Muscle of leg (tissue), 11 donors: ENCODE results near the gene IFITM2. TPM values are rescaled to one million over a fixed set of nuclear protein-coding genes. Genes with fewer than 3 reads are reported as not detected.
"Not testable (repeated sequence)": the region's sequence is repeated elsewhere in the genome, so short reads cannot be mapped to it uniquely, and the experiment has no call there.

Experiments
- DNase-seq: peaks from one replicate; pipeline ENCODE4 v3.0.0; 2013
- H3K27ac ChIP-seq: one replicate; pipeline ENCODE4 v1.5.1; 2013; ENCODE audit warnings: mild to moderate bottlenecking, low read length, control low read depth
- H3K27me3 ChIP-seq: one replicate; pipeline ENCODE4 v1.6.1; 2013; ENCODE audit warnings: low read length; ENCODE audit not compliant: control insufficient read depth, insufficient read depth
- H3K36me3 ChIP-seq: one replicate; pipeline ENCODE4 v1.6.1; 2013; ENCODE audit warnings: low read length; ENCODE audit not compliant: control insufficient read depth, insufficient read depth
- H3K4me1 ChIP-seq: one replicate; pipeline ENCODE4 v1.6.1; 2013; ENCODE audit warnings: low read length; ENCODE audit not compliant: control insufficient read depth, insufficient read depth
- H3K4me3 ChIP-seq: one replicate; pipeline ENCODE4 v1.5.1; 2013; ENCODE audit warnings: low read length, control low read depth
- H3K9me3 ChIP-seq: replicated peaks from 2 replicates; pipeline ENCODE4 v1.6.1; 2013; ENCODE audit warnings: low read depth, low read length; ENCODE audit not compliant: control insufficient read depth
- WGBS: methylation state at CpG from one replicate; pipeline ENCODE4 v1.1.5; 2013; ENCODE audit warnings: missing lambda C conversion rate; ENCODE audit not compliant: insufficient coverage; 5-methylcytosine and 5-hydroxymethylcytosine counted together
- polyA plus RNA-seq, 8 donors: library from polyadenylated mRNA; unstranded; fragments of 120-200 nt; gene quantifications; one replicate each; pipeline versions ENCODE4 v1.2.1 to v1.2.3, GENCODE V29; 2013; ENCODE audit warnings: inconsistent platforms in 1 of 8, low replicate concordance in 1 of 8; ENCODE audit not compliant: insufficient read length in 8 of 8, insufficient read depth in 1 of 8
- total RNA-seq: library from RNA; stranded (reverse); fragments of 120-200 nt; gene quantifications from one replicate; pipeline ENCODE4 v1.2.4, GENCODE V29; 2013

Gene IFITM2
- total and polyA plus RNA-seq, 9 donors = 48.1 to 130 (median 83.2) TPM

DNA sequence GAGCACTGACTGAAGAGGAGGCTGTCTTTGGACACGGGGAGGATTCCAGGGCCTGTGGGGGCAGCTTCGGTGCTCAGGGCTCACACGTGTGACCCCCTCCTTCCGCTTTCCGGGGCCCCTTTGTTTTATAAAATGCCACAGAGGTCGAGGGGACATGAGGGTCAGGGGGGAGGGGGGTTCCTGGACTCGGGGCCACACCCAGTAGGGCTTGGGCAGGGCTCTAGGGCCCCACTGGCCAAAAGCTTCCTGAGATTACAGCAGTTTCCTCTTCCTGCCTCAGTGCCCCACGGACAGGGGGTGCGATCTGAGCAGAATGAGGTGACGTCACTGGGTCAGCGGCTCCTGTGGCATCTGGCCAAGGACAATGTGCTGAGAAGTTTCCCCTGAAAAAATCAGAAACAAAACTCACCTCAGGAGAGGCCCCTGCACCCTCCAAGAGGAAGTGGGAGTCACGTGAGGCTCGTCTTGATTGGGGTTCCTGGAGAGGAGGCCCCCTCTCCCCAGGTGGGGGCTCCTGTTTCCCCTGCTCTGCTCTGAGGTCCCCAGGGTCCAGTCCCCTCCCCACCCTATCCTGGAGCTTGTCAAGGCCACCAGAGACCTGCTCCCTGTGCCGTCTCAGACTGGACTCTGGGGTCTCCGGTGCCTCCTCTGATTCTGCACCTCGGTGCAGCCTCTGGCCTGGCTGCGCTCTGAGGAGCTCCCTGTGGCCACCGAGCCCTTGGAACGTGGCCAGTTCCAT lies 19.4 kb downstream of the IFITM2 start:
- Histone ChIP-seq H3K4me3 (no peak overlapping the region), H3K27me3 (no peaks in the 10 kb centered on the region), H3K4me1 (peaks cover 54% of the 10 kb centered on the region), H3K27ac (peak overlapping the region; percentile 92), H3K36me3 (no peaks in the 10 kb centered on the region), H3K9me3 (no peaks in the 10 kb centered on the region)
- DNase-seq = peak; percentile 87
- 25% methylated on average over 5 of the region's 19 CpGs for WGBS

DNA sequence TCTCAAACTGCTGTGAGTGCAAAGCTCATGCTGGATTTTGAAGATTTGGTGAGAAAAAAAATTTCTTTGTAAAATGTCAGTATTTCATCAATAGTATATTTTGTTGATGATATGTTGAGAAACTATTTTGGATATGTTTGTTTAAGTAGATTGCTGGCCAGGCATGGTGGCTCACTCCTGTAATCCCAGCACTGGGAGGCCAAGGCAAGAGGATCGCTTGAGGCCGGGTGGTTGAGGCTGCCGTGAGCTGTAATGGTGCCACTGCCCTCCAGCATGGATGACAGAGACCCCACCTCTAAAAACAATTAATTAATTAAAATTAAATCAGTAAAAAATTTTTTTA lies 19.9 kb downstream of the IFITM2 start:
- H3K4me3 ChIP-seq = no peak overlapping the region
- WGBS = no CpG with 5 or more reads among the region's 3 CpGs
- H3K36me3 ChIP-seq = no peaks in the 10 kb centered on the region
- peaks cover 54% of the 10 kb centered on the region for H3K4me1 ChIP-seq
- H3K27ac ChIP-seq = peak overlapping the region; percentile 92
- DNase-seq = no peak
- H3K27me3 ChIP-seq = no peaks in the 10 kb centered on the region
- H3K9me3 ChIP-seq = no peaks in the 10 kb centered on the region

DNA sequence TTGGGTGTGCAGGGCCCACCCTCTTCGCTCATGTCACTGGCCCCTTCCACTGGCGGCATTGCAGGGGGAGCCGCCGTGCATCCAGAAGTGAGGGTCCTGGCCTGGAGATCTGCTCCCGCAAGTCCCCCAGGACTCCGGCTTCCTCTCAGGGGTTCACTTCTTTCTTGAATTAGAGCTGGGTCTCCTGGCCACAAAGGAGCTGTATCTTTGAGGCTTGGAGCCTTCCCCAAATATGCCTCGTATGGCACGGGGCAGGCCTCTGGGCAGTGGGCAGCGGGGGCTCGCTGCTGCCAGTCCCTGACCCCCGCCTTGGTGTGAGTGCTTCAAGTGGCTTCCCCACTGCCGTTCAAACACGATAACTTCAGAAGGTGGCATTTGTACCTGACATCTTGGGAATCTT lies 20.4 kb downstream of the IFITM2 start:
- no peak overlapping the region for H3K27ac ChIP-seq
- peaks cover 57% of the 10 kb centered on the region for H3K4me1 ChIP-seq
- 94% methylated on average over 13 of the region's 13 CpGs for WGBS
- H3K27me3 ChIP-seq = no peaks in the 10 kb centered on the region
- peaks cover under 1% of the 10 kb centered on the region for H3K9me3 ChIP-seq
- no peaks in the 10 kb centered on the region for H3K36me3 ChIP-seq
- no peak for DNase-seq
- no peak overlapping the region for H3K4me3 ChIP-seq

DNA sequence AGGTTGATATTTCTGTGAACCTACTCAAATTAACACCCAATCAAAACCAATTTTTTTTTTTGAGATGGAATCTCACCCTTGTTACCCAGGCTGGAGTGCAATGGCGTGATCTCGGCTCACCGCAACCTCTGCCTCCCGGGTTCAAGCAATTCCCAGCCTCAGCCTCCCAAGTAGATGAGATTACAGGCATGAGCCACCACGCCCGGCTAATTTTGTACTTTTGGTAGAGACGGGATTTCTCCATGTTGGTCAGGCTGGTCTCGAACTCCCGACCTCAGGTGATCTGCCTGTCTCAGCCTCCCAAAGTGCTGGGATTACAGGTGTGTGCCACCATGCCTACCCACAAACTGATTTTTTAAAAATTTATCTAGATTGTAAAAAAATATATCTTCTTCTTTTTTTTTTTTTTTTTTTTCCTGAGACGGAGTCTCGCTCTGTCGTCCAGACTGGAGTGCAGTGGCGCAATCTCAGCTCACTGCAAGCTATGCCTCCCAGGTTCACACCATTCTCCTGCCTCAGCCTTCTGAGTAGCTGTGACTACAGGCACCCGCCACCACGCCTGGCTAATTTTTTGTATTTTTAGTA lies 21.0 kb downstream of the IFITM2 start:
- not testable (repeated sequence) for H3K9me3 ChIP-seq, H3K27me3 ChIP-seq, H3K4me3 ChIP-seq, H3K27ac ChIP-seq, H3K36me3 ChIP-seq, DNase-seq
- H3K4me1 ChIP-seq = peaks cover 55% of the 10 kb centered on the region
- WGBS = no CpG with 5 or more reads among the region's 15 CpGs

DNA sequence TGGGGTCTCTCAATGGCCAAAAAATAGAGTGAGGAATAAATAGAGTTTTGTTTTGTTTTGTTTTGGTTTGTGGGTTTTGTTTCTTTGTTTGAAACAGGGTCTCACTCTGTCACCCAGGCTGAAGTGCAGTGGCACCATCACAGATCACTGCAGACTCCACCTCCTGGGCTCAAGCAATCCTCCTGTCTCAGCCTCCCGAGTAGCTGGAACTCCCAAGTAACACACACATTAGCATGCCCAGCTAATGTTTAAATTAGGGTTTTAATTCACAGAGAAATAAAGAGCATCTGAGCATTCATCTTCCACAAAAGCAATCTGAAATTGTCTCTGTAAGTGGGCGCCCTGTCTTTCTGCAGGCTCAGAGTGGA lies 22.3 kb downstream of the IFITM2 start:
- peaks cover 4% of the 10 kb centered on the region for H3K9me3 ChIP-seq
- no peaks in the 10 kb centered on the region for H3K36me3 ChIP-seq
- peaks cover 54% of the 10 kb centered on the region for H3K4me1 ChIP-seq
- no peak overlapping the region for H3K4me3 ChIP-seq
- no peak overlapping the region for H3K27ac ChIP-seq
- no peaks in the 10 kb centered on the region for H3K27me3 ChIP-seq
- no CpG with 5 or more reads among the region's 2 CpGs for WGBS
- DNase-seq = no peak

DNA sequence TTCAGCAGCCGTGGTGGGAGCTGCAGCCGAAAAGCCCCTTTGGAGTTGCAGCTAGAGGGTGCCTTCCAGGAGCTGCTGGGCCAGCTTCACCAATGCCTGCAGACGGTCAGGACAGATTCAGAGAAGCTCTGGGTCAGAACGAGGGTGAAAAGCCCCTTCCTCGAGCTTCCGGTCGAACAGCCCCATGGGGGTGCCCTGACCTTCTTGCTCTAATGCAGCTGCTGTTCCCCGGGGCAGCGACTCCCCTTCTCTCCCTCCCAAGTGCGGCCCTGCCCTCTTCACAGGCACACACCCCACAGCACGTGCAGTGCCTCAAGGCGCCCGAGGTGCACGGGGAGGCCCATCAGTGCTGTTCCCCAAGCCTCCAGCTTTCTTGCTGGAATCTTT lies 22.7 kb downstream of the IFITM2 start:
- peaks cover 57% of the 10 kb centered on the region for H3K4me1 ChIP-seq
- WGBS = 58% methylated on average over 11 of the region's 14 CpGs
- H3K36me3 ChIP-seq = no peaks in the 10 kb centered on the region
- H3K27me3 ChIP-seq = no peaks in the 10 kb centered on the region
- H3K27ac ChIP-seq = no peak overlapping the region
- no peak overlapping the region for H3K4me3 ChIP-seq
- DNase-seq = no peak
- peaks cover 4% of the 10 kb centered on the region for H3K9me3 ChIP-seq

DNA sequence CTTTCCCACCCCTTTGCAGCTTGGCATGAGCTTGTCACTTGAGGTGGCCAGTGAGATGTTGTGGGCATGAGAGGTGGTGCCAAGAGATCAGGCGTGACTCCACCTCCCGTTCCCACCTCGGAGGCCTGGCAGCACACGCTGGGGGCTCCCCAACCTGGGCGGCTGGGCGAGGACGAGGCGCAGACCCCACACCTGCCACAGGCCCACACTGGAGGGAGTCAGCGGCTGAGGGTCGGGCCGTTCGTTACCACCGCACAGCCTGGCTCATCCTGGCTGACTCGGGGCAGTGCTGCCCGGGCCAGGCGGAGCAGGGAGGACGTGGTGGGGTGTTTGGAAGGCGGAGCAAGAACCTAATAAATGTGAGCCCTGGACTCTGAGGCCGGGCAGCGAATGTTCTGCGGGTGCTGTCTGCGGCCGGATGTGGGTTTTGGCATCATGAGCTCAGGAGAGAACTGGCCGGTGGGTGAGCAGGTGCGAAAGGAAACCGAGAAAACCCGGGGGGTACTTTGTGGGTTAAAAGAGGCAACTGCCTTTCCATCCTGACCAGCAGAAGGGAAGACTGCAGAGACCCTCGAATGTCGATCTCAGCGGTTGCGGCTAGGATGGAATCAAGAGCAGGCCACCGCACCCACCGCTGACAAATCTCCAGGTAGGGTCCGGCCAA lies 23.2 kb downstream of the IFITM2 start:
- H3K27ac ChIP-seq = no peak overlapping the region
- peaks cover 57% of the 10 kb centered on the region for H3K4me1 ChIP-seq

DNA sequence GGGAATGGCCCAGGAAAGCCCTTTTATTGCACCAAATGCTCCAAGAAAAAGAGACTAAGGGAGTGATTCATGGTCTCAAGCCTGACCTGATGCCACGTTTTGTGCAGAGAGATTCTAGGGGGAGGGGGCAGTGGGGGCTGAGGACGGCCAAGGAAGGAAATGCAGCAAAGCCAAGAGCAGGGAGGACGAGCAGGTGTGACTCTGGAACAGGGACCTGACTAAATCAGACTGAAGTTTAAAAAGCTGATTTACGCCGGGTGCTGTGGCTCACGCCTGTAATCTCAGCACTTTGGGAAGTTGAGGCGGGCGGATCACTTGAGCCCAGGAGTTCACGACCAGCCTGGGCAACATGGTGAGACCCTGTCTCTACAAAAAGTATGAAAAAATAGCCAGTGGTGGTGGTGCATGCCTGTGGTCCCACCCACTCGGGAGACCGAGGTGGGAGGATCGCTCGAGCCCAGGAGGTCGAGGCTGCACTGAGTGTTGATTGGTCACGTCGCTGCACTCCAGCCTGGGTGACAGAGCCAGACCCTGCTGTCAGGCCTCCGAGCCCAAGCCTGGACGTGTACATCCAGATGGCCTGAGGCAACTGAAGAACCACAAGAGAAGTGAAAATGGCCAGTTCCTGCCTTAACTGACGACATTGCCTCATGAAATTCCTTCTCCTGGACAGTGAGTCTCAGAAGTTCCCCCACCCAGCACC lies 23.9 kb downstream of the IFITM2 start:
- H3K27ac ChIP-seq = no peak overlapping the region
- H3K9me3 ChIP-seq = peaks cover 4% of the 10 kb centered on the region
- peaks cover 57% of the 10 kb centered on the region for H3K4me1 ChIP-seq
- WGBS = 76% methylated on average over 17 of the region's 19 CpGs
- DNase-seq = no peak
- no peak overlapping the region for H3K4me3 ChIP-seq
- H3K36me3 ChIP-seq = no peaks in the 10 kb centered on the region
- H3K27me3 ChIP-seq = no peaks in the 10 kb centered on the region

More for the DNA sequence above, 23.2 kb downstream of the IFITM2 start:
- 82% methylated on average over 27 of the region's 34 CpGs for WGBS
- Histone ChIP-seq H3K27me3 (no peaks in the 10 kb centered on the region), H3K36me3 (no peaks in the 10 kb centered on the region), H3K4me3 (no peak overlapping the region), H3K9me3 (peaks cover 4% of the 10 kb centered on the region)
- DNase-seq = no peak

DNA sequence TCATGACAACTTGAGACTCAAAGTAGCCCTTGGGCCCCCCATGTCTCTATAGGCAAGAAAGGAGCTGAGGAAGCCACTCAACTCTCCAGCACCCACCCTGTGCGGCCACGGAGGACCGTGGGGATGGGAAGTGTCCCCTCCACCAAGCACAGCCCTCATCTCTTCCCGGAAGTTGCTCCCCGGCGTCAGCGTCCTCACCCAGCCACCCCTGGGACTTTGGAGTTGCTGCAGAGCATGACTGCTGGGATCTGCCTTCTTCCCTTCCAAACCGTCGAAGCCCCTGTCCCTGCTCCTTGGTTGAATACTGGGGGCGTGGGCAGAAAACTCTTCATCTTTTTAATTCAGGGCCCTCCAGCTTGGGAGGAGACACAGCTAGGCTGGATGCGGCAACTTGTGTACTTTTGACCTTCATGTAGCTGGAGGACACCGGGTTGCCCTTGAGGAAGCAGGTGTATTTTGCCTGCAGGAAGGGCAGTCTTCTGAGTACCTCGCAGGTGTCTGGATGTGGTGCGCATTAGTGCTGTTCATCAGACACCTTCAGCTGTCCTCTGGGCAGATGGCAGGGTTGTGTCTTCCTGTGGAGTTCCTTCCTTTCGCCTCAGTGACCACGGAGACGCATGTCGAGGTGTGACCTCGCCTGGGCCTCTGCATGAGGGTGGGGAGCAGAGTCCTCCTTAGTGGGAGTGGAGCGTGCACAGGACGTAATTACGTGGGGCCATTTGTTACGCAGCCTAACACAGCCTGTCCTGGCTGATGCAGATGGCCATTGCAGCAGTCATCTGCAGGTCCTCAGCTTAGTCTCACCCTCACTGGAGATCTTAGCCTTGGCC lies 25.2 kb downstream of the IFITM2 start:
- 89% methylated on average over 19 of the region's 23 CpGs for whole genome bisulfite sequencing
- no peaks in the 10 kb centered on the region for H3K27me3 ChIP-seq
- no peak overlapping the region for H3K4me3 ChIP-seq
- no peak overlapping the region for H3K27ac ChIP-seq
- no peaks in the 10 kb centered on the region for H3K36me3 ChIP-seq
- H3K9me3 ChIP-seq = peaks cover 4% of the 10 kb centered on the region
- DNase-seq = no peak
- peaks cover 54% of the 10 kb centered on the region for H3K4me1 ChIP-seq
